K562 (cell line): ENCODE data around the gene ENDOD1. TPM values are rescaled to one million over a fixed set of nuclear protein-coding genes. Genes with fewer than 3 reads are reported as not detected.

Source experiments
- FOXK1 ChIP-seq: sonication (generic); formaldehyde crosslinking; IDR thresholded peaks from 2 replicates; pipeline ENCODE4 v1.8.0; 2022; ENCODE audit warnings: missing genetic modification reagents, mild to moderate bottlenecking, borderline replicate concordance
- PBX2 ChIP-seq, 2 experiments: IDR thresholded peaks in 1 of 2; conservative IDR thresholded peaks in 1 of 2; 2 replicates each; pipeline ENCODE4 v1.6.1; 2016; ENCODE audit warnings: low read depth in 2 of 2, mild to moderate bottlenecking in 1 of 2, missing compliant biosample characterization in 1 of 2, missing genetic modification characterization in 1 of 2, moderate library complexity in 1 of 2
- PTBP1 ChIP-seq: fragments of 200-400 bp; formaldehyde crosslinking; IDR thresholded peaks from 2 replicates; pipeline ENCODE4 v1.6.1; 2017; ENCODE audit warnings: low read depth, low read length
- SAFB ChIP-seq: fragments of 200-400 bp; formaldehyde crosslinking; IDR thresholded peaks from 2 replicates; pipeline ENCODE4 v1.6.1; 2017; ENCODE audit warnings: low read depth, low read length, borderline replicate concordance
- ZNF197 ChIP-seq: fragments of 200-800 bp; sonication (Bioruptor generic); IDR thresholded peaks from 2 replicates; pipeline ENCODE4 v1.6.1; 2016; ENCODE audit warnings: low read depth, missing genetic modification characterization, missing compliant biosample characterization
- polyA plus RNA-seq, 8 experiments: library from polyadenylated mRNA; depleted of rRNA in 4 of 8; stranded (reverse) in 5 of 8; unstranded in 3 of 8; fragments of >200 nt; fragmentation: Nextera tagmentation in 2 of 8; fragmentation: Illumina TruSeq in 1 of 8; extraction: Ambion mirVana in 2 of 8; extraction: Trizol in 1 of 8; gene quantifications; 2 replicates each; pipeline versions ENCODE4 v1.2.1 to v1.2.3, GENCODE V29; 2011 to 2014; ENCODE audit warnings: inconsistent platforms in 1 of 8, missing spikeins in 1 of 8
- total RNA-seq, 7 experiments: library from RNA; depleted of rRNA in 6 of 7; stranded (reverse); fragments of >200 nt in 6 of 7; fragmentation: Illumina TruSeq in 2 of 7; extraction: Trizol in 2 of 7; gene quantifications; 2 replicates each; pipeline versions ENCODE4 v1.2.1 to v1.2.3, GENCODE V29; 2011 to 2021; ENCODE audit warnings: low replicate concordance in 1 of 7
- TF ChIP-seq, protein P1 (sequence below): fragments of 450-650 bp; IDR thresholded peaks from 2 replicates; pipeline ENCODE4 v1.6.1; 2016

ENDOD1 gene
- total and polyA plus RNA-seq, 9 of the 15 experiments (the other 6 are each of a cell fraction or from before 2014, with no cell fraction given): 4.2 to 11.8 (median 9.3) TPM

GRCh38 chr11:95115597-95115996, 26.0 kb downstream of the ENDOD1 start (continued):
- TF ChIP-seq PBX2 (CRISPR knock-in tag; IDR thresholded peaks at IDR 0.05; ENCODE audit: low read depth) (no peak), PBX2 (tag; conservative IDR thresholded peaks at IDR 0.05; ENCODE audit: low read depth) (peak; percentile 68), PTBP1 (no peak), ZNF197 (CRISPR knock-in tag) (no peak), FOXK1 (CRISPR knock-in tag) (no peak), SAFB (no peak)
- TF ChIP-seq, protein P1, sequence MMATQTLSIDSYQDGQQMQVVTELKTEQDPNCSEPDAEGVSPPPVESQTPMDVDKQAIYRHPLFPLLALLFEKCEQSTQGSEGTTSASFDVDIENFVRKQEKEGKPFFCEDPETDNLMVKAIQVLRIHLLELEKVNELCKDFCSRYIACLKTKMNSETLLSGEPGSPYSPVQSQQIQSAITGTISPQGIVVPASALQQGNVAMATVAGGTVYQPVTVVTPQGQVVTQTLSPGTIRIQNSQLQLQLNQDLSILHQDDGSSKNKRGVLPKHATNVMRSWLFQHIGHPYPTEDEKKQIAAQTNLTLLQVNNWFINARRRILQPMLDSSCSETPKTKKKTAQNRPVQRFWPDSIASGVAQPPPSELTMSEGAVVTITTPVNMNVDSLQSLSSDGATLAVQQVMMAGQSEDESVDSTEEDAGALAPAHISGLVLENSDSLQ: peak; percentile 59
